Keratinocyte (primary cell): ENCODE measurements around the gene EGLN3. TPM values are rescaled to one million over a fixed set of nuclear protein-coding genes. Genes with fewer than 3 reads are reported as not detected.

Source experiments
- DNase-seq: peaks from one replicate; pipeline ENCODE4 v3.0.0-alpha.2; 2011; ENCODE audit warnings: low read depth, missing footprints, low spot score
- FAIRE-seq: peaks from 2 replicates; lab custom pipeline; 2011; peaks lifted over from hg19 to GRCh38; lab: Jason Lieb, UNC
- H2AFZ ChIP-seq: 2 replicates; pipeline ENCODE4 v1.6.0; 2012; ENCODE audit warnings: low read length, control low read depth, inconsistent platforms; ENCODE audit not compliant: control insufficient read depth
- H3K27ac ChIP-seq: 2 replicates; pipeline ENCODE4 v1.5.1; 2011; ENCODE audit warnings: low read length; ENCODE audit not compliant: control insufficient read depth, insufficient read depth
- H3K27me3 ChIP-seq: 3 replicates; pipeline ENCODE4 v1.6.0; 2011; ENCODE audit warnings: low read length; ENCODE audit not compliant: control insufficient read depth, insufficient read depth; ENCODE audit errors: extremely low read depth
- H3K36me3 ChIP-seq, 2 experiments: 2 replicates in 1 of 2; 3 replicates in 1 of 2; pipeline ENCODE4 v1.5.1; 2011; ENCODE audit warnings: low read length in 2 of 2, mild to moderate bottlenecking in 1 of 2; ENCODE audit not compliant: control insufficient read depth in 2 of 2, insufficient read depth in 2 of 2; ENCODE audit errors: extremely low read depth in 1 of 2
- H3K4me1 ChIP-seq: 3 replicates; pipeline ENCODE4 v1.5.1; 2011; ENCODE audit warnings: low read length; ENCODE audit not compliant: control insufficient read depth, insufficient read depth; ENCODE audit errors: extremely low read depth
- H3K4me2 ChIP-seq: 3 replicates; pipeline ENCODE4 v1.6.0; 2011; ENCODE audit warnings: low read depth, low read length; ENCODE audit not compliant: control insufficient read depth, insufficient read depth; ENCODE audit errors: extremely low read depth
- H3K4me3 ChIP-seq, 3 experiments: fragments of 200-600 bp in 1 of 3; sonication (generic) in 1 of 3; 2 replicates in 2 of 3; 3 replicates in 1 of 3; pipeline ENCODE4 v1.5.1; 2011 to 2016; ENCODE audit warnings: low read length in 3 of 3, mild to moderate bottlenecking in 3 of 3, control low read depth in 2 of 3, inconsistent platforms in 1 of 3, low read depth in 1 of 3, mixed read lengths in 1 of 3, mixed run types in 1 of 3, moderate library complexity in 1 of 3; ENCODE audit not compliant: control insufficient read depth in 2 of 3, insufficient read depth in 2 of 3; ENCODE audit errors: extremely low read depth in 1 of 3
- H3K79me2 ChIP-seq: 2 replicates; pipeline ENCODE4 v1.6.0; 2012; ENCODE audit warnings: low read length; ENCODE audit not compliant: control insufficient read depth, insufficient read depth
- H3K9ac ChIP-seq: 3 replicates; pipeline ENCODE4 v1.6.0; 2011; ENCODE audit warnings: low read length; ENCODE audit not compliant: control insufficient read depth, insufficient read depth; ENCODE audit errors: extremely low read depth
- H3K9me1 ChIP-seq: 3 replicates; pipeline ENCODE4 v1.6.0; 2011; ENCODE audit warnings: low read length; ENCODE audit not compliant: control insufficient read depth, insufficient read depth; ENCODE audit errors: extremely low read depth
- H3K9me3 ChIP-seq: 2 replicates; pipeline ENCODE4 v1.5.1; 2012; ENCODE audit warnings: low read depth, low read length; ENCODE audit not compliant: control insufficient read depth
- H4K20me1 ChIP-seq: 3 replicates; pipeline ENCODE4 v1.6.0; 2011; ENCODE audit warnings: low read length; ENCODE audit not compliant: control insufficient read depth, insufficient read depth; ENCODE audit errors: extremely low read depth
- EZH2 ChIP-seq: IDR thresholded peaks from one replicate; pipeline ENCODE4 v1.6.1; 2012; ENCODE audit warnings: inconsistent platforms, mild to moderate bottlenecking, low read length, moderate library complexity
- dilution Hi-C: fragments of 300-500 bp; cut with MboI; formaldehyde crosslinking; loops from one replicate; pipeline ENCODE4 v1.7.0; 2020; ENCODE audit warnings: low sequenced_read_pairs; ENCODE audit not compliant: extremely low pct_ligation_motif_present
- polyA plus RNA-seq, 5 experiments: library from polyadenylated mRNA; depleted of rRNA in 3 of 5; stranded (reverse) in 3 of 5; stranded (forward) in 1 of 5; unstranded in 1 of 5; fragments of >200 nt; gene quantifications; 1 replicate in 1 of 5; 2 replicates in 3 of 5; 3 replicates in 1 of 5; pipeline versions ENCODE4 v1.2.1 to v1.2.3, GENCODE V29; 2011 to 2012; ENCODE audit warnings: missing spikeins in 2 of 5, low read depth in 1 of 5, low replicate concordance in 1 of 5
- TF ChIP-seq, protein P1 (sequence below), 3 experiments: IDR thresholded peaks in 1 of 3; conservative IDR thresholded peaks in 1 of 3; optimal IDR thresholded peaks in 1 of 3; 2 replicates in 2 of 3; 3 replicates in 1 of 3; pipeline versions ENCODE3 to v1.5.1; 2011; ENCODE audit warnings: low read length in 3 of 3, mild to moderate bottlenecking in 3 of 3, moderate library complexity in 2 of 3, control low read depth in 1 of 3, inconsistent platforms in 1 of 3; ENCODE audit not compliant: insufficient read depth in 2 of 3; ENCODE audit errors: extremely low read depth in 1 of 3

The EGLN3 gene
- polyA plus RNA-seq, 1 donor (not counting 4 experiments of a cell fraction or from before 2014, with no cell fraction given): 9.3 TPM

DNA sequence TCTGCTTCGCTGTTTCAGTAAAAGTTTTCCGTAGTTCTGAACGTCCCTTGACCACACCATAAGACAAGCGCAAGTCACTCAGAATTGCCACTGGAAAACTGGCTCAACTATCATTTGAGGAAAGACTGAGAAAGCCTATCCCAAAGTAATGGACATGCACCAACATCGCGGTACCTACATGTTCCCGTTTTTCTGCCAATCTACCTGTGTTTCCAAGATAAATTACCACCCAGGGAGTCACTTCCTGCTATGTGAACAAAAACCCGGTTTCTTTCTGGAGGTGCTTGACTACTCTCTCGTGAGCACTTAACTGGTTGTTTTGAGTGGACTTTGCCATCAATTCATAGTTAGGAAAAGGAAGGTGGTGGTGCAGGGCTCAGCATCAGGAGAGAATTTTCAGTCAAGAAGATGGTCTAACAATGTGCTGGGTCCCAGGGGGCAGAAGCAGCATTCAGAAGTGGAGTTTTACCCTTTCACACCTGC is 1.4 kb downstream of the EGLN3 start:
- H3K27me3 ChIP-seq: peaks cover 24% of the 10 kb centered on the region
- H3K79me2 ChIP-seq: no peaks in the 10 kb centered on the region
- H3K27ac ChIP-seq: no peak overlapping the region
- peak overlapping the region in 2 of 3 experiments; percentile 65 to 75 for H3K4me3 ChIP-seq
- dilution Hi-C loops: no loop called here
- TF ChIP-seq EZH2: no peak
- TF ChIP-seq, protein P1, sequence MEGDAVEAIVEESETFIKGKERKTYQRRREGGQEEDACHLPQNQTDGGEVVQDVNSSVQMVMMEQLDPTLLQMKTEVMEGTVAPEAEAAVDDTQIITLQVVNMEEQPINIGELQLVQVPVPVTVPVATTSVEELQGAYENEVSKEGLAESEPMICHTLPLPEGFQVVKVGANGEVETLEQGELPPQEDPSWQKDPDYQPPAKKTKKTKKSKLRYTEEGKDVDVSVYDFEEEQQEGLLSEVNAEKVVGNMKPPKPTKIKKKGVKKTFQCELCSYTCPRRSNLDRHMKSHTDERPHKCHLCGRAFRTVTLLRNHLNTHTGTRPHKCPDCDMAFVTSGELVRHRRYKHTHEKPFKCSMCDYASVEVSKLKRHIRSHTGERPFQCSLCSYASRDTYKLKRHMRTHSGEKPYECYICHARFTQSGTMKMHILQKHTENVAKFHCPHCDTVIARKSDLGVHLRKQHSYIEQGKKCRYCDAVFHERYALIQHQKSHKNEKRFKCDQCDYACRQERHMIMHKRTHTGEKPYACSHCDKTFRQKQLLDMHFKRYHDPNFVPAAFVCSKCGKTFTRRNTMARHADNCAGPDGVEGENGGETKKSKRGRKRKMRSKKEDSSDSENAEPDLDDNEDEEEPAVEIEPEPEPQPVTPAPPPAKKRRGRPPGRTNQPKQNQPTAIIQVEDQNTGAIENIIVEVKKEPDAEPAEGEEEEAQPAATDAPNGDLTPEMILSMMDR (optimal IDR thresholded peaks at IDR 0.05 in 1 of 3, IDR thresholded peaks at IDR 0.05 in 1 of 3, conservative IDR thresholded peaks at IDR 0.05 in 1 of 3; ENCODE audit: extremely low read depth in 1 of 3, insufficient read depth in 2 of 3, low read length in 3 of 3): no peak
- H2AFZ ChIP-seq: no peak overlapping the region
- H3K4me1 ChIP-seq: peaks cover 18% of the 10 kb centered on the region
- H3K9me3 ChIP-seq: no peaks in the 10 kb centered on the region
- no peak overlapping the region for H3K9ac ChIP-seq
- FAIRE-seq (no peak), DNase-seq (no peak)
- no peaks in the 10 kb centered on the region for H3K9me1 ChIP-seq
- peak overlapping the region; percentile 89 for H3K4me2 ChIP-seq
- no peaks in the 10 kb centered on the region for H3K36me3 ChIP-seq
- no peaks in the 10 kb centered on the region for H4K20me1 ChIP-seq

DNA sequence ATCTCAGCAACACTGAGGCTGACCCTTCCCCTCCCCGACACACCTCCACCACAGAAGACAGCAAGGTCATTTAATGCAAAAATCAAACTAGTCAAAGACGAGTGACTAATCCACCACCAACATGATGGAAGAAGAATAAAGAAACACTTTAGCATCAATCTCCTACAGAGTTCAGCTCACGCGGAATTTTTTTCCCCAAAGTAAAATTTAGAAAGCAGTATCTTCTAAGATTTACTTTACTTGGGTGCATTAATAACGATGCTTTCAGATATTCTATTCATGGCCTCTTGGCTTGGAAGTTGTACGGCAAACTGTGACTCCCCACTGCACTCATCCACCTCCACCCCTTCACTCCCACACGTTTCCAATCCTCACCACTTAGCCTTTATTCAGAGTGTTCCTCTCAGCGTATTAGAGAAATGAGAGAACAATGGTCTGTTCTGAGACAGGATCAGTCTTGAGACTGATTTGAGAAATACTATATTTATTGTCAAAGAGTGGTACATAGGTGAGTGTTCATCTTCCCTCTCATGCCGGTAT is 1.9 kb downstream of the EGLN3 start:
- no peaks in the 10 kb centered on the region for H3K79me2 ChIP-seq
- no peaks in the 10 kb centered on the region for H3K36me3 ChIP-seq
- TF ChIP-seq, protein P1 (optimal IDR thresholded peaks at IDR 0.05 in 1 of 3, IDR thresholded peaks at IDR 0.05 in 1 of 3, conservative IDR thresholded peaks at IDR 0.05 in 1 of 3; ENCODE audit: extremely low read depth in 1 of 3, insufficient read depth in 2 of 3, low read length in 3 of 3): no peak
- TF ChIP-seq EZH2: no peak
- FAIRE-seq: no peak
- dilution Hi-C loops: no loop called here
- peaks cover 18% of the 10 kb centered on the region for H3K4me1 ChIP-seq
- H3K27me3 ChIP-seq: peaks cover 24% of the 10 kb centered on the region
- no peak for DNase-seq
- H3K4me3 ChIP-seq: peak overlapping the region in 2 of 3 experiments; percentile 65 to 75
- H2AFZ ChIP-seq: no peak overlapping the region
- no peaks in the 10 kb centered on the region for H3K9me1 ChIP-seq
- no peaks in the 10 kb centered on the region for H3K9me3 ChIP-seq
- no peaks in the 10 kb centered on the region for H4K20me1 ChIP-seq
- no peak overlapping the region for H3K27ac ChIP-seq
- H3K4me2 ChIP-seq: peak overlapping the region; percentile 89
- no peak overlapping the region for H3K9ac ChIP-seq
